Astrocyte (in vitro differentiated cells and primary cell): ENCODE results near the gene KDR. TPM values are rescaled to one million over a fixed set of nuclear protein-coding genes. Genes with fewer than 3 reads are reported as not detected.

ENCODE experiments used
- DNase-seq: peaks from one replicate; pipeline ENCODE4 v3.0.0-alpha.2; 2010; ENCODE audit warnings: low read depth
- FAIRE-seq: peaks from 2 replicates; lab custom pipeline; 2011; peaks lifted over from hg19 to GRCh38; lab: Jason Lieb, UNC
- H2AFZ ChIP-seq: 2 replicates; pipeline ENCODE4 v1.6.0; 2012; ENCODE audit warnings: low read depth, low read length, inconsistent platforms
- H3K27ac ChIP-seq: 2 replicates; pipeline ENCODE4 v1.5.1; 2011; ENCODE audit warnings: low read depth, low read length, inconsistent platforms
- H3K27me3 ChIP-seq: 2 replicates; pipeline ENCODE4 v1.6.0; 2011; ENCODE audit warnings: low read length, inconsistent platforms; ENCODE audit not compliant: insufficient read depth
- H3K36me3 ChIP-seq: 2 replicates; pipeline ENCODE4 v1.5.1; 2011; ENCODE audit warnings: low read length, inconsistent platforms; ENCODE audit not compliant: insufficient read depth
- H3K4me1 ChIP-seq: 2 replicates; pipeline ENCODE4 v1.5.1; 2011; ENCODE audit warnings: low read length, inconsistent platforms; ENCODE audit not compliant: insufficient read depth
- H3K4me2 ChIP-seq: 2 replicates; pipeline ENCODE4 v1.6.0; 2012; ENCODE audit warnings: low read length, inconsistent platforms
- H3K4me3 ChIP-seq: 2 replicates; pipeline ENCODE4 v1.5.1; 2011; ENCODE audit warnings: low read depth, mild to moderate bottlenecking, low read length, inconsistent platforms; ENCODE audit not compliant: insufficient read depth
- H3K79me2 ChIP-seq: 2 replicates; pipeline ENCODE4 v1.6.0; 2012; ENCODE audit warnings: mild to moderate bottlenecking, low read length, inconsistent platforms; ENCODE audit not compliant: insufficient read depth
- H3K9ac ChIP-seq: 2 replicates; pipeline ENCODE4 v1.6.0; 2012; ENCODE audit warnings: mild to moderate bottlenecking, low read length, inconsistent platforms
- H3K9me3 ChIP-seq: 2 replicates; pipeline ENCODE4 v1.5.1; 2012; ENCODE audit warnings: low read depth, mild to moderate bottlenecking, low read length, inconsistent platforms; ENCODE audit not compliant: insufficient read depth
- H4K20me1 ChIP-seq: 2 replicates; pipeline ENCODE4 v1.6.0; 2012; ENCODE audit warnings: low read length, inconsistent platforms; ENCODE audit not compliant: insufficient read depth
- H3K27ac Mint-ChIP-seq: one replicate; pipeline ENCODE4 v1.8.0; 2021; ENCODE audit warnings: mild to moderate bottlenecking, mixed read lengths; ENCODE audit not compliant: unreplicated experiment
- H3K27me3 Mint-ChIP-seq: one replicate; pipeline ENCODE4 v1.8.0; 2021; ENCODE audit warnings: low read depth, mixed read lengths; ENCODE audit not compliant: unreplicated experiment
- H3K36me3 Mint-ChIP-seq: one replicate; pipeline ENCODE4 v1.8.0; 2021; ENCODE audit warnings: low read depth, mixed read lengths; ENCODE audit not compliant: unreplicated experiment
- H3K4me1 Mint-ChIP-seq: one replicate; pipeline ENCODE4 v1.8.0; 2021; ENCODE audit warnings: low read depth, mixed read lengths; ENCODE audit not compliant: unreplicated experiment
- H3K4me3 Mint-ChIP-seq: one replicate; pipeline ENCODE4 v1.8.0; 2021; ENCODE audit warnings: mild to moderate bottlenecking, moderate library complexity, mixed read lengths; ENCODE audit not compliant: unreplicated experiment
- H3K9me3 Mint-ChIP-seq: one replicate; pipeline ENCODE4 v1.8.0; 2021; ENCODE audit warnings: mild to moderate bottlenecking, mixed read lengths; ENCODE audit not compliant: unreplicated experiment
- CTCF ChIP-seq: IDR thresholded peaks from 2 replicates; pipeline ENCODE4 v1.5.1; 2011; ENCODE audit warnings: low read depth, mild to moderate bottlenecking, inconsistent platforms, low read length, moderate library complexity; ENCODE audit not compliant: insufficient read depth
- EZH2 ChIP-seq: IDR thresholded peaks from 2 replicates; pipeline ENCODE4 v1.6.1; 2012; ENCODE audit warnings: mild to moderate bottlenecking, low read length, inconsistent platforms; ENCODE audit not compliant: insufficient read depth
- total RNA-seq: library from RNA; stranded (reverse); gene quantifications from 2 replicates; pipeline ENCODE4 v1.2.1, GENCODE V29; 2021

KDR gene
- total RNA-seq, 1 donor from 2014 or later = 2.5 TPM

DNA sequence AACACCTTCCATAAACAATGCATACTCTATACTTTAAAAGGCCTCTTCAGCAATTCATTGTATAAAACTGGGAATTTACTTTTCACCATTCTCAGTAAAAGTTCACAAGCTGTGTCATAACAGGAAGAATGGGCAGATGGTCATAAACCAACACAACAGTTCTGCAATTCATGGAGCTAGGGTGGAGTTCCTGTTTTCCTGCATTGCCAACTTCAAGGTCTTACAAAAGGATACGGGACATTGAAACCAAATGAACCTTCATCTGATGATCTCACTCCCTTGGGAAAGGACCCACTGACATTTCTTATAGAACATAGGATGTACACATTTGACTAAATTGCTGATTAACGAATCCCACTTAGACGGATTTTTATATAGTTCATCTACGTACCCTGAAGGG lies 4.1 kb downstream of the KDR start:
- H3K27me3 ChIP-seq = peaks cover 2% of the 10 kb centered on the region
- Mint-ChIP-seq H3K9me3 (no peaks in the 10 kb centered on the region), H3K4me3 (no peak overlapping the region), H3K4me1 (peaks cover 14% of the 10 kb centered on the region), H3K27me3 (peaks cover 15% of the 10 kb centered on the region), H3K36me3 (no peaks in the 10 kb centered on the region), H3K27ac (no peak overlapping the region)
- H3K4me2 ChIP-seq = no peak overlapping the region
- FAIRE-seq (no peak), DNase-seq (no peak)
- no peak overlapping the region for H2AFZ ChIP-seq
- H4K20me1 ChIP-seq = no peaks in the 10 kb centered on the region
- H3K4me3 ChIP-seq = no peak overlapping the region
- H3K79me2 ChIP-seq = peaks cover 3% of the 10 kb centered on the region
- no peak overlapping the region for H3K27ac ChIP-seq
- H3K9me3 ChIP-seq = no peaks in the 10 kb centered on the region
- no peaks in the 10 kb centered on the region for H3K36me3 ChIP-seq
- no peak for TF ChIP-seq EZH2
- no peak for TF ChIP-seq CTCF
- H3K9ac ChIP-seq = no peak overlapping the region
- H3K4me1 ChIP-seq = peaks cover 22% of the 10 kb centered on the region

GRCh38 chr4:55118397-55118796 lies 7.0 kb downstream of the KDR start:
- Histone ChIP-seq H3K4me2 (no peak overlapping the region), H3K9ac (no peak overlapping the region), H3K27ac (no peak overlapping the region), H3K9me3 (no peaks in the 10 kb centered on the region), H3K79me2 (no peaks in the 10 kb centered on the region), H4K20me1 (no peaks in the 10 kb centered on the region), H3K4me1 (peaks cover 5% of the 10 kb centered on the region), H3K27me3 (no peaks in the 10 kb centered on the region), H2AFZ (no peak overlapping the region), H3K4me3 (no peak overlapping the region), H3K36me3 (no peaks in the 10 kb centered on the region)
- H3K36me3 Mint-ChIP-seq = no peaks in the 10 kb centered on the region
- DNase-seq (no peak), FAIRE-seq (no peak)
- TF ChIP-seq EZH2 = no peak
- no peak for TF ChIP-seq CTCF
- H3K27me3 Mint-ChIP-seq = no peaks in the 10 kb centered on the region
- H3K4me1 Mint-ChIP-seq = peaks cover 10% of the 10 kb centered on the region
- H3K27ac Mint-ChIP-seq = no peak overlapping the region
- no peaks in the 10 kb centered on the region for H3K9me3 Mint-ChIP-seq
- H3K4me3 Mint-ChIP-seq = no peak overlapping the region

GRCh38 chr4:55117511-55117910 lies 7.9 kb downstream of the KDR start:
- no peaks in the 10 kb centered on the region for H3K27me3 Mint-ChIP-seq
- H3K27ac Mint-ChIP-seq = no peak overlapping the region
- no peak overlapping the region for H3K4me3 Mint-ChIP-seq
- no peak overlapping the region for H3K27ac ChIP-seq
- no peak overlapping the region for H3K9ac ChIP-seq
- peaks cover 5% of the 10 kb centered on the region for H3K4me1 ChIP-seq
- DNase-seq (peak; percentile 23), FAIRE-seq (no peak)
- TF ChIP-seq CTCF = no peak
- TF ChIP-seq EZH2 = no peak
- peaks cover 10% of the 10 kb centered on the region for H3K4me1 Mint-ChIP-seq
- no peaks in the 10 kb centered on the region for H3K27me3 ChIP-seq
- no peak overlapping the region for H3K4me3 ChIP-seq
- no peaks in the 10 kb centered on the region for H3K9me3 Mint-ChIP-seq
- no peaks in the 10 kb centered on the region for H3K79me2 ChIP-seq
- H3K9me3 ChIP-seq = no peaks in the 10 kb centered on the region
- no peak overlapping the region for H2AFZ ChIP-seq
- no peaks in the 10 kb centered on the region for H3K36me3 ChIP-seq
- H4K20me1 ChIP-seq = no peaks in the 10 kb centered on the region
- H3K4me2 ChIP-seq = no peak overlapping the region
- no peaks in the 10 kb centered on the region for H3K36me3 Mint-ChIP-seq
